GM18873 (cell line): ENCODE measurements around the gene PSD2.
"Not testable (repeated sequence)": the region's sequence is repeated elsewhere in the genome, so short reads cannot be mapped to it uniquely, and the experiment has no call there.

Source experiments
- ATAC-seq: cut with Tn5 transposase; IDR thresholded peaks from one replicate; pipeline ENCODE4 v1.9.1; 2021; ENCODE audit warnings: mild to moderate bottlenecking, moderate library complexity, moderate number of reproducible peaks; ENCODE audit not compliant: unreplicated experiment, low FRiP score

Gene PSD2

DNA sequence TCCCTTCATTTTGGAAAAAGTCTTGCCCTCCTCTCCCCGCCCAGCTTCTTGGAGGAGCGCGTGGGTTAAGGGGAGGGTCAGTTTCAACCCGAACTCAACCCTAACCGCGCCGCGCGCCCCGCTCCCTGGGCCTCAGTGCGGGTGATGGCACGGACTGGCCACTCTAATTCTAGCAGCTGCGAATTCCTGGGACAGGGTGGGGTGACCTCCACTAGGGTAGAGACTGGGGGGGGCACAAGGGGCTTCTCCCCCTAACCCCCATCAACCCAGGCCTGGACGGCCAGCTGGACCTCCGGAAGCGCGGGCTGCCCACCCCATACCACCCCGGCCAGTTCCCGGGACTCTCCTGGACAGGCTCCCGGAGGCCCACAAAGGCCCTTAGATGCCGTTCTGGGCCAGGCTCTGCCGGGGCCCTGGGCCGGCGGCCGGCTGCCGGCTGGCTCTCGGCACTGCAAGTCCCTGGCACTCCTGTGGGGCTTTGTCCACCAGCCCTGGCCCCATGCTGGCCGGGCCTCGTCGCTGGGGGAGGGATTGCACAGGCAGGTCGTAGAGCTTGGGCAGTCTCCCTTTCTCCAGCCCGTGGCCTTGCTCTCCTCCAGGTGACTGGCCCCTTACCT, 7.2 kb upstream of the PSD2 start:
- ATAC-seq: no peak

DNA sequence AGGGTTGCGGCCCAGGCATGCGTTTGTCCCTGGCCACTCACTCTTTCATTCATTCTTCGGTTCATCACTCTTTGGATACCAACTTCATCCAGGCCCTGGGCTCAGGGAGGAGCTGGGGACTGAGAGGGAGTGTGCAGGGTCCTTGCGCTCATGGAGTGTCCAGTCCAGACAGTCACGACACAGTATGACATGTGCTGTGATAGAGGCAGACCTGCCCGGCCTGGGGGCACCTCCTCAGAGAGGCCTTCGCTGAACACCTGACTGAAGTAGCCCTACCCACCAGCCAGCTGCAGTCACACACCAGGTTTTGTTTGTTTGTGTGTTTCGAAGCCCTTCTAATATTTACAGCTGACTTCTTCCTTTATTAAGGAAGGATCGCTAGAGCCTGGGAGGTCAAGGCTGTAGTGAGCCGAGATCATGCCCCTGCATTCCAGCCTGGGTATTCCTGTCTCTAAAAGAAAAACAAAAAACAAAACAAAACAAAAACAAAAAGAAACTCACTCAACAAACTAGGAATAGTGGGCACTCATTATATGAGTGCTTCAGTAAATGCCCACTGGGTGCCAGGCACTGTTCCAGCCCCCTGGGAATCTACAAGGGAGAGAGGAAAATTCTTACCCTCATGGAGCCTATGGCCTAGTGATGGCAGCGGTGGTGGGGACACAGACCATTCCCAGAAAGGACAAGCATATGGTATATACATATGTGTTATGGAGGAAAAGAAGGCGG, 6.3 kb upstream of the PSD2 start:
- no peak for ATAC-seq

- no peak for ATAC-seq
These were observed 5.8 kb upstream of the PSD2 start for GRCh38 chr5:139789845-139790189.

- ATAC-seq: no peak
These were observed 3.4 kb upstream of the PSD2 start for GRCh38 chr5:139792218-139792617.

- ATAC-seq: not testable (repeated sequence)
These were observed 3.0 kb upstream of the PSD2 start for GRCh38 chr5:139792655-139793054.

GRCh38 chr5:139794067-139794846, 1.4 kb upstream of the PSD2 start:
- ATAC-seq: no peak

GRCh38 chr5:139796061-139796806, 626 bp downstream of the PSD2 start:
- no peak for ATAC-seq

DNA sequence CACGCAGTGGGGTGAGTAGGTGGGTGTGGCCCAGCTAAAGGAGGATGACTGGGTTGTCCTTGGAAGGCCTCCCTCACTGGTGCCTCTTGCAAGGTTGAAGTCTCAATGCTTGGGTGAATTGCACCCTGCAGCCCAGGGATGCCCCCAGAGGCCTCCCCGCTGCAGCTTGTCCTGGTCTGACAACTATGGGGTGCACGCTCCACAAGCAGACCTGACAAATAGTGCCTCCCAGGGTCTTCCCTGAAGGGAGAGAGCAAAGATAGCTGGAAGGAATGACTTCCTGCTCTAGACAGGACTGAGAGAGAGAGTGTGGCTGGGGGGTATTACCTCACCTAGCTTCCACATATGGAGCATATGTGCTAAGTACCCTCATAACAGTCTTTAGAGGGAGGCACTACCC, 1.7 kb downstream of the PSD2 start:
- no peak for ATAC-seq

GRCh38 chr5:139797856-139798510, 2.4 kb downstream of the PSD2 start:
- ATAC-seq: no peak

DNA sequence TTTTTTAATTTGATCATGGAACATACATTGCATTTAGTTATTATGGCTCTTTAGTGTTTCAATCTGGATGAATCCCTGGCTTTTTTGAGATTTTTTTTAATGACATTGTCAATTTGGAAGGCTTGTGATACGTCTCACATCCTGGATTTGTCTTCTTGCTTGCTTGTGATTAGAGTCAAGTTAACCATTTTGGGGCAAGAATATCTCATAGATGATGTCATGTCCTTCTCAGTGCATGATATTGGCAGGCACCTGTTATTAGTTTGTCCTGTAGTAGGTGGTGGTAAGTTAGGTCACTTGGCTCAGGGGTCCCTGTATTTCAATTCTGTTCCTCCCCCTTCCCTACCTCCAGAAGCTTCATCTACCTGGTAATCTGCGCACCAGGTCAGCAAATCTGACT, 3.3 kb downstream of the PSD2 start:
- ATAC-seq: no peak

DNA sequence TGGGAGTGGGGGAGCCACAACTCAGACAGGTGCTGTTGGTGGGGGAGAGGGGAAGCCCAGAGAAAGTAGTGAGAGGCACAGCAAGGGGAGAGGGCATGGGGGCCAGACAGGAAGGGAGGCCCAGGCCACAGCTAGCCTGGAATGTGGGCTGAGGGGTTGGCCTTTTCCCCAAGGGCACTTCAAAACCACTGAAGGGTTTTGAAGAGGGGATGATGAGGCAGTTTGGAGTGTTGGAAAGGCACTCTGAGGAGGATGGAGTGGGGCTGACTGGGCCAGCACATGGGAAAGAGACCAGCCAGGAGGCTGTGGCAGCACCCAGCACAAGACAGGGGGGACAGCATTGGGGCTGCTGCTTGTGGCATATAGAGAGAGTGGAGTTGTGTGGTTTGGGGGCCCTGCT, 3.8 kb downstream of the PSD2 start:
- ATAC-seq: no peak

DNA sequence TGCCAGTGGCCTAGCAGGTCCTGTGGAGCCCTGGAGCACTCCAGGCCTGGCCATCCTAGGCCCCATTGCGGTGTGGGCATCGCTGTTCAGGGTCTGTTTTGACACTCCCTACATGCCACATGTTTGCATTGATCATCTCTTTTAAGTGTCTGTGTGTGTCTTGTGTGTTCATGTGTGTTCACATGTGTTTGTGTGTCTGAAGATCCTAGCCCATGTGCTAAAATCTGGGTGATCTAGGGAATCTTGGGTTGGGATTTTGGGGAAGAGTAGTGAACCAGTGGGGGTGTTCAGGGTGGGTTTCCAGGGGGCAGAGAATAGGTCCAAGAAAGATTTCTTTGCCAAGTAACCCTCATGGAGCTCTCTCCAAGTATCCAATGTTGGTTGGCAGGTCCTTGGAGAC, 8.4 kb downstream of the PSD2 start:
- no peak for ATAC-seq

DNA sequence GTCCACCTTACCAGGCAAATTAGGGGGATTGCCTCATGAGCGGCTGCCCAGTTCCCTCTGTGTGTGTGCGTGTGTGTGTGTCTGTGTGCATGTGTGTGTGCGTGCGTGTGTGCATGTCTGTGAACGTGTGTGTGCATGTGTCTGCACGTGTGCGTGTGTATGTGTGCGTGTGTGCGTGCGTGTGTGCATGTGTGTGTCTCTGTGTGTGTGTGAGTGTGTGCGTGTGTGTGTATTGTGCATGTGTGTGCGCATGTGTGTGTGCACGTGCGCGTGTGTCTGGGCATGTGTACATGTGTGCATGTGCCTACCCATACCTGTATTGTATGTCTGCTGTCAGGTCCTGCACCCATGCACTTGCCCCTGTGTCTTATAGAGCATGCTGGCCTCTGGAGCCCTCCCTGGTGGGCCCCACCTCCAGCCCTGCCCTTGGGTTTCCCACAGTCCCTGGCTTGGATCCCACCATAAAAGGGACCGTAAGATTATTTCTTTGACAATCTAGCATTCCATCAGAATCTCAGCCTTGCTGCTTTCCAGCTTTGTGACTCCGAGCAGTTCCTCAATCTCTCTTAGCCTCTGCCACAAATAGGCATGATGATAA, 9.3 kb downstream of the PSD2 start:
- no peak for ATAC-seq

GRCh38 chr5:139805545-139805944, 9.9 kb downstream of the PSD2 start:
- ATAC-seq: no peak

DNA sequence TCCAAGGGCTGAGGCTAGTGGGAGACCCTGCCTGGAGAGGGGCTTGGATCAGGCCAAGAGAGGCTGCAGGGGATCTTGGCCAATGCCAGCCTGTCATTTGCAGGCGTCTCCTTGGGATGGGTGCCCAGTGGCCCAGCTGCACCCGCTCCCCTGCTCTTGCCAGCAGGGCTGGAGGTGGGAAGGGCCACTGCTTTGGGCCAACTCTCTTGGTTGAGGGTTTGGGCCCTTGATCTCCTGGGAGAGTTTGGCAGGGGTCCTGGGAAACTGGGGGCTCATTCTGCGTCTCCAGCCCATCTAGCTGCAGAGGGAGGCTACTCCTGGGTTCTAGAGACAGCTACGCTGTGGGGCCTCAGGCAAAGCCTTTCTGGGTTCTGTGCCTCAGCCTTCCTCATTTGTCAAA, 10.5 kb downstream of the PSD2 start:
- no peak for ATAC-seq

DNA sequence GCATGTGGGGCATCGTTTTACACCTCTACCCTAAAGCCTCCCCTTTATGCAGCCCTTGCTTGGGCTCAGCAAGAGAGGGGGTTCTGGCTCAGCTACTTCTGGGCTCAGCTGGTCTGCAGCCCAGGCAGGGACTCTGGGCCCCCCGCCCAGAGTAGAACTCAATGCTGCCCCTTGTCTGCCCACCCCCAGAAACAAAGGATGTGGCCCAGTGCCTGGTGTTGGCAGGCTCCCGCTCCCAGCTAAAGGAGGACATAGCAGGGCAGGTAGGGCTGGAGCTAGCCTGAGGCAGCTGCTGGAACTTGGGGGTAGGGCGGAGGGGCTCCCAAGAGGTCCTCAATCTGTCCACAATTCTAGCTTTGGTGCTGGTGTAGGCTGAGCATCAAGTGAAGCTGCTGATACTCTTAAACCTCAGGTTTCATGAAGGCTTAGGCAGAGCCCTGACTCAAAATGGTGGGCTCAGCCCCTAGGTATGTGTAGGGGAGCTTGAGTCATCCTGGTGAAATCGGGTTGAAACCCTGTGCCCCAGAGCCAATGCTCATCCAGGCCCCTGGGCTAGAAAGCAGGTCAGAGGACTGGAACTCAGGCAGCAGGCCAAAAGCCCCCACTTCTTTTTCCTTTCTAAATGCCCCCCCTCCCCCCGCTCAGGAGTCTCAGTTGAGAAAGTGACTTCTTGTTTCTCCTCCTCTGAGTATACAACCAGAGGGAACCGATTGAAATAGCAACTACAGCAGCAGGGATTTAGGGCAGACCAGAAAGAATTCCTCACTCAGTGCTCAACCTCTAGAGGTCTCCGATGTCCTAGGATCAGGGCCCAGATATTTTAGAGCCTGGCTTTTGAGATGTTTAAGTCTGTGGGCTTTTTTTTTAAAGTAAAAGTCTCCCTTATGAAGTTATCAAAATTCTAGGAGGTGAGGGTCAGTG, 11.4 kb downstream of the PSD2 start:
- ATAC-seq: no peak

DNA sequence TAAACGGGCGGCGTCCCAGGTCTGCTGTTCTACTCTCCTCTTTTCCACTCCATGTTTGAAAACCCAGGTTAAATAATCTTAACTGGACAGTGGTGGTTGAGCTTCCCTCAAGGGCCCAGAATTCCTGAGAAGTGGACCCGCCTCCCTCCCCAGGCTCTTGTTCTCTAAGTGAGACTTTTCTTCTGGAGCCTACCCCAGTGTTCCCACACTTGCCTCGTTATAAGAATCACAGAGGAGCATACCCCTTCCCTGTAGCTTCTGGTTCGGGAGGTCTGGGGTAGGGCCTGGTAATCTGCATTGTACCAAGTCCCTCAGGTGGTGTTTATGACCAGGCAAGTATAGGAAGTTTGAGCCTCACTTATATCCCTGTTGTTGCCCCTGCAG, 12.0 kb downstream of the PSD2 start:
- no peak for ATAC-seq

GRCh38 chr5:139808481-139809330, 13.1 kb downstream of the PSD2 start:
- ATAC-seq: no peak
